ENCODE measurements around the gene HBD. TPM values are rescaled to one million over a fixed set of nuclear protein-coding genes. Genes with fewer than 3 reads are reported as not detected.

HBD gene
- total RNA-seq, 2 donors from 2014 or later: not detected

GRCh38 chr11:5192738-5193137 lies 41.5 kb downstream of the HBD start:
- Histone ChIP-seq H3K27me3 (replicated peaks; ENCODE audit: insufficient read depth) (no peaks in the 10 kb centered on the region), H3K4me1 (ENCODE audit: control insufficient read depth in 1 of 2, low read depth in 2 of 2) (no peaks in the 10 kb centered on the region), H3K27ac (no peak overlapping the region), H3K9me3 (peaks cover 3% of the 10 kb centered on the region), H3K36me3 (no peaks in the 10 kb centered on the region), H3K4me3 (no peak overlapping the region)
- TF ChIP-seq, protein P1, sequence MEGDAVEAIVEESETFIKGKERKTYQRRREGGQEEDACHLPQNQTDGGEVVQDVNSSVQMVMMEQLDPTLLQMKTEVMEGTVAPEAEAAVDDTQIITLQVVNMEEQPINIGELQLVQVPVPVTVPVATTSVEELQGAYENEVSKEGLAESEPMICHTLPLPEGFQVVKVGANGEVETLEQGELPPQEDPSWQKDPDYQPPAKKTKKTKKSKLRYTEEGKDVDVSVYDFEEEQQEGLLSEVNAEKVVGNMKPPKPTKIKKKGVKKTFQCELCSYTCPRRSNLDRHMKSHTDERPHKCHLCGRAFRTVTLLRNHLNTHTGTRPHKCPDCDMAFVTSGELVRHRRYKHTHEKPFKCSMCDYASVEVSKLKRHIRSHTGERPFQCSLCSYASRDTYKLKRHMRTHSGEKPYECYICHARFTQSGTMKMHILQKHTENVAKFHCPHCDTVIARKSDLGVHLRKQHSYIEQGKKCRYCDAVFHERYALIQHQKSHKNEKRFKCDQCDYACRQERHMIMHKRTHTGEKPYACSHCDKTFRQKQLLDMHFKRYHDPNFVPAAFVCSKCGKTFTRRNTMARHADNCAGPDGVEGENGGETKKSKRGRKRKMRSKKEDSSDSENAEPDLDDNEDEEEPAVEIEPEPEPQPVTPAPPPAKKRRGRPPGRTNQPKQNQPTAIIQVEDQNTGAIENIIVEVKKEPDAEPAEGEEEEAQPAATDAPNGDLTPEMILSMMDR (IDR thresholded peaks at IDR 0.05): no peak
- ATAC-seq (ENCODE audit: insufficient number of reproducible peaks, low FRiP score, low read depth) (no peak), DNase-seq (ENCODE audit: low spot score) (no peak)

GRCh38 chr11:5188201-5188600 lies 46.1 kb downstream of the HBD start:
- ATAC-seq (ENCODE audit: insufficient number of reproducible peaks, low FRiP score, low read depth) (no peak), DNase-seq (ENCODE audit: low spot score) (no peak)
- H3K27ac ChIP-seq: no peak overlapping the region
- no peaks in the 10 kb centered on the region for H3K36me3 ChIP-seq
- TF ChIP-seq, protein P1 (IDR thresholded peaks at IDR 0.05): no peak
- no peaks in the 10 kb centered on the region for H3K27me3 ChIP-seq (replicated peaks; ENCODE audit: insufficient read depth)
- no peaks in the 10 kb centered on the region for H3K4me1 ChIP-seq (ENCODE audit: control insufficient read depth in 1 of 2, low read depth in 2 of 2)
- H3K9me3 ChIP-seq: peaks cover 3% of the 10 kb centered on the region
- H3K4me3 ChIP-seq: no peak overlapping the region

Other genes starting within 250 kb of the HBD start
- gene OR51L1, start 239.6 kb downstream of the HBD start, total RNA-seq: not detected
- not detected for gene OR52J3, start 188.0 kb downstream of the HBD start, total RNA-seq
- gene OR52E2, start 174.9 kb downstream of the HBD start, total RNA-seq: not detected
- not detected for gene OR52E1, start 164.9 kb downstream of the HBD start, total RNA-seq
- not detected for gene OR52A5, start 96.1 kb downstream of the HBD start, total RNA-seq
- not detected for gene OR52A1, start 79.7 kb downstream of the HBD start, total RNA-seq
- gene OR51V1, start 33.8 kb downstream of the HBD start, total RNA-seq: not detected
- gene HBB, start 7.4 kb downstream of the HBD start, total RNA-seq: 100 to 1,000 TPM in 1 of 2 donors, 10 to 100 TPM in 1; 10.2 to 257 TPM
- gene HBG1, start 15.4 kb upstream of the HBD start, total RNA-seq: not detected
- not detected for gene HBG2, start 20.3 kb upstream of the HBD start, total RNA-seq
- gene HBE1, start 35.5 kb upstream of the HBD start, total RNA-seq: not detected
- not detected for gene OR51B4, start 67.5 kb upstream of the HBD start, total RNA-seq
- gene OR51B2, start 89.8 kb upstream of the HBD start, total RNA-seq: not detected
- 1 to 10 TPM in 1 of 2 donors, under 1 TPM in 1; 0.49 to 4.2 TPM for gene OR51B5, start 109.0 kb upstream of the HBD start, total RNA-seq
- gene OR51B6, start 117.0 kb upstream of the HBD start, total RNA-seq: not detected
- gene OR51M1, start 149.3 kb upstream of the HBD start, total RNA-seq: not detected
- gene OR51Q1, start 187.6 kb upstream of the HBD start, total RNA-seq: not detected
- not detected for gene OR51I1, start 207.0 kb upstream of the HBD start, total RNA-seq
- gene OR51I2, start 214.8 kb upstream of the HBD start, total RNA-seq: not detected

All from thoracic aorta (tissue), 2 donors.